DOHH2 (cell line): ENCODE data around the gene ATG14.

ENCODE experiments used
- H3F3A ChIP-seq: fragments of 200-600 bp; sonication (generic), shearing (Covaris generic); 2 replicates; pipeline ENCODE4 v1.6.0; 2016; ENCODE audit warnings: antibody characterized with exemption, mild to moderate bottlenecking; ENCODE audit not compliant: control insufficient read depth, insufficient read depth
- H3K27ac ChIP-seq: fragments of 200-600 bp; sonication (generic); 2 replicates; pipeline ENCODE4 v1.5.1; 2014; ENCODE audit warnings: low read depth, mild to moderate bottlenecking, low read length, moderate library complexity
- H3K27me3 ChIP-seq: fragments of 200-600 bp; sonication (generic); 2 replicates; pipeline ENCODE4 v1.6.1; 2014; ENCODE audit warnings: mild to moderate bottlenecking, low read length, mixed read lengths; ENCODE audit not compliant: control insufficient read depth
- H3K36me3 ChIP-seq: fragments of 200-600 bp; sonication (generic); 2 replicates; pipeline ENCODE4 v1.6.1; 2014; ENCODE audit warnings: mild to moderate bottlenecking, low read length, moderate library complexity, mixed read lengths; ENCODE audit not compliant: control insufficient read depth
- H3K4me1 ChIP-seq: fragments of 200-600 bp; sonication (generic); 2 replicates; pipeline ENCODE4 v1.6.1; 2014; ENCODE audit warnings: mild to moderate bottlenecking, low read length, mixed read lengths; ENCODE audit not compliant: control insufficient read depth
- H3K4me2 ChIP-seq: fragments of 200-600 bp; sonication (generic); 2 replicates; pipeline ENCODE4 v1.6.0; 2014; ENCODE audit warnings: mild to moderate bottlenecking, low read length, moderate library complexity
- H3K4me3 ChIP-seq: fragments of 200-600 bp; sonication (generic); 2 replicates; pipeline ENCODE4 v1.5.1; 2014; ENCODE audit warnings: mild to moderate bottlenecking, low read length, mixed read lengths
- H3K79me2 ChIP-seq: fragments of 200-600 bp; sonication (generic); 2 replicates; pipeline ENCODE4 v1.6.1; 2014; ENCODE audit warnings: mild to moderate bottlenecking, low read length, mixed read lengths; ENCODE audit not compliant: control insufficient read depth
- H3K9me2 ChIP-seq: fragments of 200-600 bp; sonication (generic); replicated peaks from 2 replicates; pipeline ENCODE4 v1.6.1; 2014; ENCODE audit warnings: mild to moderate bottlenecking, low read length, mixed read lengths; ENCODE audit not compliant: control insufficient read depth
- H3K9me3 ChIP-seq: fragments of 200-600 bp; sonication (generic); 2 replicates; pipeline ENCODE4 v1.6.1; 2014; ENCODE audit warnings: antibody characterized with exemption, low read length, mixed read lengths; ENCODE audit not compliant: control insufficient read depth, insufficient read depth
- H4K20me1 ChIP-seq: fragments of 200-600 bp; sonication (generic); 2 replicates; pipeline ENCODE4 v1.6.0; 2014; ENCODE audit warnings: low read depth, mild to moderate bottlenecking, antibody characterized with exemption, low read length, moderate library complexity; ENCODE audit not compliant: control insufficient read depth, insufficient read depth
- EZH2phosphoT487 ChIP-seq: fragments of 200-600 bp; sonication (generic); IDR thresholded peaks from 2 replicates; pipeline ENCODE4 v1.6.1; 2017; ENCODE audit warnings: borderline replicate concordance, mild to moderate bottlenecking, antibody characterized with exemption, low read length, moderate library complexity, mixed read lengths
- TF ChIP-seq, protein P1 (sequence below): fragments of 200-600 bp; sonication (generic); IDR thresholded peaks from one replicate; pipeline ENCODE4 v1.5.1; 2014; ENCODE audit warnings: antibody characterized with exemption, mild to moderate bottlenecking, low read depth, low read length; ENCODE audit not compliant: poor library complexity, severe bottlenecking

ATG14 gene

DNA sequence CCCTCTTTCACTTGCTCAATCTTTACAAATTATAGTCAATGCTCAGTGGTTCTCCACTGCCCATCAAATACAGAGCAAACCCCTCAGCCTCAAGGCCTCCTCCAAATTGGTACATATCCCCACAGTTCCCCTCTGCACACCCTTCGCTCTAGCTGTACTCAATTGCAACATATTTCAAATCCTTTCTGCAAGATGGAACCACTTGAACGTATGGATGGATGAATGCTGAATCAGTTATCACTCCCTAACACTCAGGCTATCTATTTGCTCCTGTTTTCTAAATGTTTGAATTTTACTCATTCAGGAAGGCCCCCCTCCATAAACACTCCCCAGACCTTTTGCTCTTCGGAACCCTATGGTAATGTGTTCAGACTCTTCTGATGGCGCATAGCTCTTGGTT, 24.5 kb downstream of the ATG14 start:
- H3K9me3 ChIP-seq, result no peaks in the 10 kb centered on the region
- H3K4me2 ChIP-seq, result no peak overlapping the region
- H3F3A ChIP-seq, result no peaks in the 10 kb centered on the region
- no peaks in the 10 kb centered on the region for H3K79me2 ChIP-seq
- no peak for TF ChIP-seq EZH2phosphoT487
- TF ChIP-seq, protein P1, sequence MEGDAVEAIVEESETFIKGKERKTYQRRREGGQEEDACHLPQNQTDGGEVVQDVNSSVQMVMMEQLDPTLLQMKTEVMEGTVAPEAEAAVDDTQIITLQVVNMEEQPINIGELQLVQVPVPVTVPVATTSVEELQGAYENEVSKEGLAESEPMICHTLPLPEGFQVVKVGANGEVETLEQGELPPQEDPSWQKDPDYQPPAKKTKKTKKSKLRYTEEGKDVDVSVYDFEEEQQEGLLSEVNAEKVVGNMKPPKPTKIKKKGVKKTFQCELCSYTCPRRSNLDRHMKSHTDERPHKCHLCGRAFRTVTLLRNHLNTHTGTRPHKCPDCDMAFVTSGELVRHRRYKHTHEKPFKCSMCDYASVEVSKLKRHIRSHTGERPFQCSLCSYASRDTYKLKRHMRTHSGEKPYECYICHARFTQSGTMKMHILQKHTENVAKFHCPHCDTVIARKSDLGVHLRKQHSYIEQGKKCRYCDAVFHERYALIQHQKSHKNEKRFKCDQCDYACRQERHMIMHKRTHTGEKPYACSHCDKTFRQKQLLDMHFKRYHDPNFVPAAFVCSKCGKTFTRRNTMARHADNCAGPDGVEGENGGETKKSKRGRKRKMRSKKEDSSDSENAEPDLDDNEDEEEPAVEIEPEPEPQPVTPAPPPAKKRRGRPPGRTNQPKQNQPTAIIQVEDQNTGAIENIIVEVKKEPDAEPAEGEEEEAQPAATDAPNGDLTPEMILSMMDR, result no peak
- H3K4me1 ChIP-seq, result no peaks in the 10 kb centered on the region
- H3K27ac ChIP-seq, result no peak overlapping the region
- H3K9me2 ChIP-seq, result no peaks in the 10 kb centered on the region
- no peaks in the 10 kb centered on the region for H3K27me3 ChIP-seq
- no peak overlapping the region for H3K4me3 ChIP-seq
- no peaks in the 10 kb centered on the region for H3K36me3 ChIP-seq
- no peaks in the 10 kb centered on the region for H4K20me1 ChIP-seq

DNA sequence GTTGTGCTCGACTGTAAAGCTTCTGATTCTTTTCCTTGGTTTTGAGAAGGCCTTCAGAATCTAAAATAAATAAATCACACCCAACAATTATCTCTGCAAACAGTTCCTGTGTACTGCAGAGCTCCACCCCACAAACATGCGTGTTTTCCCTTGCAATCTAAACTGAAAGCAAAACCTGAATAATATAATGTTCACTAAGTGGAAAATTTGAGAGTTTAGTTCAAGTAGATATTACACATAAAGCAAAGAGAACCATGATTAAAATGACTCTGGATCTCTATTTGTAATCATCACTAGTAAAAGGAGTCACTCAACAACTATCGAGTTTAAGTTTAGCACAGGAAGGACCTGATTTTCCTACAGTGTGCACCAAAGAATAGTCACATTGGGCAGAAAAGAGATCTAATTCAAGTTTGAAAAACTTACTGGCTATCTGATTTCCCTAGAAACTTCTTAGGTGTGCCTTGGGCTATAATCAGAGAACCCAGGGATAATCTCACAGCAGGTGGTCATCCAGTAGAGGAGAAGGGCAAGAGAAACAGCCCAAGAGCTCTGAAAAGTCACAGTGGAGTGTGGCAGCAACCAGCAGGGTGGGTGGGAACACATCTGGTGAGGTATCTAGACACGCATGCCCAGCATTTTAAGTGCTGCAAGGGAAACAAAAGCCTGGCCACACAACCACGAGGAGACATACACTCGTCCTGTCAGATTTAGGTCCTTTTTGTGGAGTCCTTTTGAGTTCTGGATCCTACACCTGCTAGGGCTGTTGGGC, 25.4 kb downstream of the ATG14 start:
- Histone ChIP-seq H3K27ac (no peak overlapping the region), H4K20me1 (no peaks in the 10 kb centered on the region), H3K4me3 (no peak overlapping the region), H3K9me3 (no peaks in the 10 kb centered on the region), H3K36me3 (0 out of 2 replicates have a peak, but pooled peaks cover 3% of the 10 kb centered on the region), H3K4me2 (no peak overlapping the region), H3K27me3 (no peaks in the 10 kb centered on the region), H3K9me2 (no peaks in the 10 kb centered on the region), H3K4me1 (no peaks in the 10 kb centered on the region), H3F3A (no peaks in the 10 kb centered on the region), H3K79me2 (no peaks in the 10 kb centered on the region)
- no peak for TF ChIP-seq EZH2phosphoT487
- TF ChIP-seq, protein P1, result no peak

DNA sequence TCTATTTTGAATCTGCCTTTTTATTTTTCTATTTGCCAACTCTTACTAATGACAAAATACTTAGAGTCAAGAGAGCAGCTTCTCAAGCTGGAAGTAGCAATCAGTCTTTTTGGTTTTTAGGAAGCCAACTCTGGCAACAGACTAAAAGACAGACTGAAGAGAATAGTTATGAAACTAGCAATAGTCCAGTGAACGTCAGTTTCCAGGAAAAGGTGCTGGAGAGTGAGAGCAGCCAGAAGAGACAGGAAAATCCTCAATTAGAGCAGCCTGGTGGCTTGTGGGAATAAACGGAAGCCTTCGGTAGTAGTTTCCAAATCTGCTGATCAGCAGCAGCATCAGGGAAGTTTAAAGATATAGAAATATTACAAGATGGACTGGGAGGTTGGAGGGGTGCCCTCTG, 27.1 kb downstream of the ATG14 start:
- H3K27me3 ChIP-seq, result no peaks in the 10 kb centered on the region

More for the DNA sequence above, 27.1 kb downstream of the ATG14 start:
- Histone ChIP-seq H3K36me3 (peaks cover 3% of the 10 kb centered on the region; the same call in 1 of the 2 replicates), H3F3A (no peaks in the 10 kb centered on the region), H3K4me3 (no peak overlapping the region), H3K27ac (no peak overlapping the region), H3K4me1 (no peaks in the 10 kb centered on the region), H4K20me1 (no peaks in the 10 kb centered on the region), H3K9me2 (no peaks in the 10 kb centered on the region), H3K79me2 (no peaks in the 10 kb centered on the region), H3K9me3 (no peaks in the 10 kb centered on the region), H3K4me2 (no peak overlapping the region)
- TF ChIP-seq, protein P1, result no peak
- TF ChIP-seq EZH2phosphoT487, result no peak
